Panc1 (cell line): ENCODE measurements around the gene MAD1L1.

Experiments
- POLR2AphosphoS5 ChIP-seq: IDR thresholded peaks from 2 replicates; pipeline ENCODE4 v1.6.1; 2012; ENCODE audit warnings: mild to moderate bottlenecking, low read depth, low read length, moderate library complexity
- SIN3A ChIP-seq: IDR thresholded peaks from 2 replicates; pipeline ENCODE4 v1.6.1; 2012; ENCODE audit warnings: low read depth, mild to moderate bottlenecking, low read length, moderate library complexity, borderline replicate concordance; ENCODE audit not compliant: insufficient read depth
- TF ChIP-seq, protein P1 (sequence below): fragments of 450-650 bp; IDR thresholded peaks from 2 replicates; pipeline ENCODE4 v1.5.1; 2017; ENCODE audit warnings: mild to moderate bottlenecking
- TF ChIP-seq, protein P2 (sequence below), 2 experiments: IDR thresholded peaks; 2 replicates each; pipeline ENCODE4 v1.6.1; 2011 to 2012; ENCODE audit warnings: low read depth in 2 of 2, control low read depth in 1 of 2, low read length in 1 of 2, mild to moderate bottlenecking in 1 of 2, moderate library complexity in 1 of 2; ENCODE audit not compliant: insufficient read depth in 1 of 2

DNA sequence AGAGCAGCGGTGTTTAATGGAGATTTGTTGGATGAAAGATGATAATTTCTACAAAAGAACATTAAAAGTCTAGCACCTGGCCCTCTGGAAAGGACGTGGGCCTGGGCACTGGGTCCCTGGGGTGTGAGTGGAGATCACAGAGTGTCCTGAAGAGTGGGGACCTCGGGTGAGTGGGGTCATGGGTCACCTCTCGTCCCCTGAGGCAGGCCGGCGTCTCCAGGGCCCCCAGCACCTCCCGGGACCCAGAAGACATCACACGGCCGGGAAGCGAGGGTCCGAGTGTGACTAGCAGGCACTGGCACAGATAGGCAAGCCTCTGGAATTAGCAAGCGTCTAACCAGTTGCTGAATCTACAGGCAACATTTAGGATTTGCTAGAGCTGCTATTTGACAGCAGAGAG is 257.2 kb downstream of the MAD1L1 start:
- TF ChIP-seq, protein P1, sequence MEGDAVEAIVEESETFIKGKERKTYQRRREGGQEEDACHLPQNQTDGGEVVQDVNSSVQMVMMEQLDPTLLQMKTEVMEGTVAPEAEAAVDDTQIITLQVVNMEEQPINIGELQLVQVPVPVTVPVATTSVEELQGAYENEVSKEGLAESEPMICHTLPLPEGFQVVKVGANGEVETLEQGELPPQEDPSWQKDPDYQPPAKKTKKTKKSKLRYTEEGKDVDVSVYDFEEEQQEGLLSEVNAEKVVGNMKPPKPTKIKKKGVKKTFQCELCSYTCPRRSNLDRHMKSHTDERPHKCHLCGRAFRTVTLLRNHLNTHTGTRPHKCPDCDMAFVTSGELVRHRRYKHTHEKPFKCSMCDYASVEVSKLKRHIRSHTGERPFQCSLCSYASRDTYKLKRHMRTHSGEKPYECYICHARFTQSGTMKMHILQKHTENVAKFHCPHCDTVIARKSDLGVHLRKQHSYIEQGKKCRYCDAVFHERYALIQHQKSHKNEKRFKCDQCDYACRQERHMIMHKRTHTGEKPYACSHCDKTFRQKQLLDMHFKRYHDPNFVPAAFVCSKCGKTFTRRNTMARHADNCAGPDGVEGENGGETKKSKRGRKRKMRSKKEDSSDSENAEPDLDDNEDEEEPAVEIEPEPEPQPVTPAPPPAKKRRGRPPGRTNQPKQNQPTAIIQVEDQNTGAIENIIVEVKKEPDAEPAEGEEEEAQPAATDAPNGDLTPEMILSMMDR, result no peak
- TF ChIP-seq POLR2AphosphoS5, result no peak
- TF ChIP-seq, protein P2, sequence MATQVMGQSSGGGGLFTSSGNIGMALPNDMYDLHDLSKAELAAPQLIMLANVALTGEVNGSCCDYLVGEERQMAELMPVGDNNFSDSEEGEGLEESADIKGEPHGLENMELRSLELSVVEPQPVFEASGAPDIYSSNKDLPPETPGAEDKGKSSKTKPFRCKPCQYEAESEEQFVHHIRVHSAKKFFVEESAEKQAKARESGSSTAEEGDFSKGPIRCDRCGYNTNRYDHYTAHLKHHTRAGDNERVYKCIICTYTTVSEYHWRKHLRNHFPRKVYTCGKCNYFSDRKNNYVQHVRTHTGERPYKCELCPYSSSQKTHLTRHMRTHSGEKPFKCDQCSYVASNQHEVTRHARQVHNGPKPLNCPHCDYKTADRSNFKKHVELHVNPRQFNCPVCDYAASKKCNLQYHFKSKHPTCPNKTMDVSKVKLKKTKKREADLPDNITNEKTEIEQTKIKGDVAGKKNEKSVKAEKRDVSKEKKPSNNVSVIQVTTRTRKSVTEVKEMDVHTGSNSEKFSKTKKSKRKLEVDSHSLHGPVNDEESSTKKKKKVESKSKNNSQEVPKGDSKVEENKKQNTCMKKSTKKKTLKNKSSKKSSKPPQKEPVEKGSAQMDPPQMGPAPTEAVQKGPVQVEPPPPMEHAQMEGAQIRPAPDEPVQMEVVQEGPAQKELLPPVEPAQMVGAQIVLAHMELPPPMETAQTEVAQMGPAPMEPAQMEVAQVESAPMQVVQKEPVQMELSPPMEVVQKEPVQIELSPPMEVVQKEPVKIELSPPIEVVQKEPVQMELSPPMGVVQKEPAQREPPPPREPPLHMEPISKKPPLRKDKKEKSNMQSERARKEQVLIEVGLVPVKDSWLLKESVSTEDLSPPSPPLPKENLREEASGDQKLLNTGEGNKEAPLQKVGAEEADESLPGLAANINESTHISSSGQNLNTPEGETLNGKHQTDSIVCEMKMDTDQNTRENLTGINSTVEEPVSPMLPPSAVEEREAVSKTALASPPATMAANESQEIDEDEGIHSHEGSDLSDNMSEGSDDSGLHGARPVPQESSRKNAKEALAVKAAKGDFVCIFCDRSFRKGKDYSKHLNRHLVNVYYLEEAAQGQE (IDR thresholded peaks at IDR 0.05; ENCODE audit: insufficient read depth in 1 of 2, low read depth in 2 of 2, low read length in 1 of 2), result no peak
- no peak for TF ChIP-seq SIN3A
